AG09319 (cell line): ENCODE measurements around the gene RAB27B.

Experiments used
- DNase-seq: peaks from one replicate; pipeline ENCODE4 v3.0.0-alpha.2; 2010; ENCODE audit warnings: low read depth; ENCODE audit errors: extremely low read depth
- CTCF ChIP-seq: IDR thresholded peaks from 2 replicates; pipeline ENCODE4 v1.5.1; 2011; ENCODE audit warnings: low read depth, mild to moderate bottlenecking, inconsistent platforms, low read length, moderate library complexity

RAB27B gene

GRCh38 chr18:54878159-54878622, 49.9 kb downstream of the RAB27B start:
- no peak for DNase-seq
- TF ChIP-seq CTCF = no peak

DNA sequence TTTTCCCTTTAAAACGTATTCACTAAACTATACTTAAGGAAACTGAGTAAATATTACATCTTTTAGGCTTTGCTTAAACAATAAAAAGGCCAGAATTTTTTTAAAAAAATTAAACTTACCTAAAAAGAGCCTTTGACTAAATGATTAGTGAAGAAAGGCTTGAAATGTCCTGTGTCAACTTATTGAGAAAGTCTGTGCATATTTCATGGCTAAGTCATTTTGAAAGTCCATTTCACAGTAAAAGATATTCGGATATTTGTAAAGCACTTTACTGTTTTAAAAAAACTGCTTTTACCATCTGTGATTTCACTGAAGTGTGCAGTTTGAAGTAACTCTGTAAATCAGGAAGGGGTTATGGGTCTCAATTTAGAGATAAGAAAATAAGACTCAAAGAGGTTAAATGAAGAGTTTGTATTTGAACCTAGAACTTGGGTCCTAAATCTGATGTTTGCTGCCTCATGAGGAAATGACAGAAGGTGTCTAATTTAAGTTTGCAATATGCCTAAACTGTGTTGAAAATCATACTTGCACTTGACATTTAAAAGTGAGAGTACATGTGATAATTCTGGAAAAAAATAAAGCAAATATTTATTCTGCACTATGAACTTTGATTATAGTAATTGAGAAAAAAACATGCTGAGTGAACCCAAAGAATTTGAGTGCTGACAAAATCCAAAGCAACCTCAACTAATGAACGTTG, 50.5 kb downstream of the RAB27B start:
- no peak for DNase-seq

GRCh38 chr18:54879691-54880090, 51.4 kb downstream of the RAB27B start:
- no peak for DNase-seq
- no peak for TF ChIP-seq CTCF

More for the DNA sequence above, 50.5 kb downstream of the RAB27B start:
- TF ChIP-seq CTCF = no peak

- no peak for DNase-seq
Observed at GRCh38 chr18:54880395-54881105, 52.3 kb downstream of the RAB27B start.

DNA sequence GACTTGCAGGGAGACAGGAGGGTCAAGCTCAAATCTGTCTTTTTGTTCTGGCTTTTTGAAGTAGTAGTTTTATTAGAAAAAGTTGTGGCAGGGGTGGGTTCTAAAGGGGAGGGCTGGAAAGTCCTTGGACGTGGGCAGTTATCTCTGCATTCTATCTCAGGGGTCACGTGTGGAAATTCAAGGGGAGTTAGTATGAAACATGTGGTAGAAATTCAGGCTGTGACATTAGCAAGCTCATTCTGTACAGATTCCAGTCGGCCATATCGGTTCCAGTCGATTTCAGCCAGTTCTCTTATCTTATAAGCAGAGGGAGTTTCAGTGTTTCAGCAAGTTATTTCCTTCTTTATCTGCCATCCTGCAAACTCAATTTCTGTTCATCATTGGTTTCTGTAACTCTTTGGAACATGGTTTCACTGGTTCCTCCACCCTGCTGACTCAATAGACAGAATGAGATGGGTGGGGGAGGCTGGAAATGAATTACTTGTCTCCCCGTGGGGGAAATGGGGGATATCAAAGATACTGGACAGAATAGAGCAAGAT, 53.0 kb downstream of the RAB27B start:
- no peak for DNase-seq
- TF ChIP-seq CTCF = no peak

More at GRCh38 chr18:54880395-54881105, 52.3 kb downstream of the RAB27B start:
- no peak for TF ChIP-seq CTCF

GRCh38 chr18:54882318-54882717, 54.0 kb downstream of the RAB27B start:
- no peak for TF ChIP-seq CTCF
- no peak for DNase-seq
